ENCODE measurements around the gene PI4K2A.
A peak's percentile ranks its signal among the peaks of the same experiment; 100 is the strongest.

Gene PI4K2A

DNA sequence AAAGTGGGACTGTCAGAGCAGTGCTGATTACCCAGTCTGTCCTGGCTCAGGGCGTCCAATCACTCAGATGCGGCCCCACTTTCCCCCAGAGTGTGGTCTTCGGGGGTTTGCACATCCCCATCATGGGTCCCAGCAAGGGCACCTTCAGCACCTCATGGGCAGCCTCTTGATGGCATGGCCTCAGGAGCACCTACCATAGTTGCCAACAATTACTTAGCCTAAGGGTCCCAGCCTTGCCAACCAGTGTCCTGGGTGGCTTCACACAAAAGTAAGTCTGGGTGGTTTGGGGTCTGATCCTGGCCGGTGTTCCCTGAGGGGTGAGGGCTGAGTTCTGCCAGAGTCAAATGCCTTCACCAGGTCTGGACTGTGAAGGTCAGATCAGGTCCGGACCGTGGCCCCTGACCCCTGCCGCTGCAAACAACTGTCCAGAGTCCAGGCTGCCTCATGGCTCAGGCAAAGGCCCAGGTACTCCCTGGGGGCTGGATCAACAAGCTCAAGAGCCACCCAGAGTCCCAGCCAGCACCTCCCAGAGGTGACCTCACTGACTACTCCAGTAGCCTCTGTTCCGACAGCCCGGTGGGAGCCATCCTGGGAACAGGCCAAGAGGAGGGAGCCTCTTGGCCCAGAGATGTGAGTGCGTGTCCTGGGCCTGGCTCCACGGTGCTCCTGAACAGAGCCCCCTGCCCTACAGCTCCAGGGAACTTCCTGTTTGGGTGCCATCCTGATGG, 66.8 kb downstream of the PI4K2A start:
- no peak for DNase-seq

DNA sequence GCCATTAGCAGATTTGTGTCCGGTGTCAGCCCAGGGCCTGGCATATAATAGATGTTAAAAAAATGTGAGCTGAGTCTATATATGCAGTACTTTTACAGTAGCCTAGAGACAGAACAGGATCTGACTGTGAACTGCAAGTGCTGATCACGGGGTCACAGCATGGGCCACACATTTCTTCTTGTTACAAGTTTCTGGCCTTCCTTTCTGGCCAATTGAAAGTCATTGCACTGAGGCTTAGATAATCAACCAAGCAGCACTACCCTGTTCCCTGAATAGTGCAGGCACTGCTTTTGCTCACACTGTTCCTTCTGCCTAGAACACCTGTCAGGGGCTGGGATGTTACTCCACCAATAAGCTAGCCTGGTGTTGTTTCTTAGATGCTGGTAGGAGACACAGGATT, 67.7 kb downstream of the PI4K2A start:
- DNase-seq = no peak

DNA sequence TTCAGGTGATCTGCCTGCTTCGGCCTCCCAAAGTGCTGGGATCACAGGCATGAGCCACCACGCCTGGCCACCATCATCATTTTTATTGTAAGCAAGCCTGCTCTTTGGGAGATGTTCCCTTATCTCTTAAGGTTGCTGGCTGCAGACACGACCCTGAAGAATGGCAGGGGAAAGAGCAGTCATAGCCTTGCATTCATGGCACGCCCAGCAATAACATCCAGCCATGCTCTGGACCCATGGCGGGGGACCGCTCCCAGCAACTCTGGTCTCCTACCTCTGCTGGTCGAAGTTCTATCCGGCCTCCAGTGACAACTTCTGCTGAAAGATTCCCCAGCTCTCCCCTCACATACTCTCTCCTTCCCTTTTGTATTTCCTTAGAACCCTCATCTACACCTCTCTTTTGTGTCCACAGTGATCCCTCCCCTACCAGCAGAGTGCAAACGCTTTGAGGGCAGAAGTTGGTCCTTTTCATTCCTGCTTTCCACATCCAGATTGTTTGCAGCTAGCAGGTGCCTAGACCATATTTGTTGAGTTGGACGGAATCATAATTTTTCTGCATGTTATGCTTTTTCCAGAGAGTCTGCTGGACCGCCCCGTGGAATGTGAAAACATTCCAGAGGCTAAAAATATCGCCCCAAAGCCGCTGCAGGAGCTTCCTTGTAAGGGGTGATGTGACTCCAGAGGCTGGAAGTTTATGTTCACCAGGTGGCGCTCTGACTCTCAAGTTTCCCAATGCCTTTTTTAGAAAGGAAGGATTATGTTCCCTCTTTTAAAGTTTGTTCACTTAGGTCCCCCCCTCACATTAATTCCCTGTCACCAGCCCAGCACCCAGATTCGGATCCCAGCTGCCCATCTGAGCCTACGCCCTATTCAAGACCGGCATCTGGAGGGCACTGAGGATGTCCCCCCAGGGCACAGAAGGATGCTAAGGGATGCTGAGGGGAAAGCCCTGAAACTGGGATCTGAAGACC, 68.8 kb downstream of the PI4K2A start:
- peak; percentile 61 for DNase-seq

DNA sequence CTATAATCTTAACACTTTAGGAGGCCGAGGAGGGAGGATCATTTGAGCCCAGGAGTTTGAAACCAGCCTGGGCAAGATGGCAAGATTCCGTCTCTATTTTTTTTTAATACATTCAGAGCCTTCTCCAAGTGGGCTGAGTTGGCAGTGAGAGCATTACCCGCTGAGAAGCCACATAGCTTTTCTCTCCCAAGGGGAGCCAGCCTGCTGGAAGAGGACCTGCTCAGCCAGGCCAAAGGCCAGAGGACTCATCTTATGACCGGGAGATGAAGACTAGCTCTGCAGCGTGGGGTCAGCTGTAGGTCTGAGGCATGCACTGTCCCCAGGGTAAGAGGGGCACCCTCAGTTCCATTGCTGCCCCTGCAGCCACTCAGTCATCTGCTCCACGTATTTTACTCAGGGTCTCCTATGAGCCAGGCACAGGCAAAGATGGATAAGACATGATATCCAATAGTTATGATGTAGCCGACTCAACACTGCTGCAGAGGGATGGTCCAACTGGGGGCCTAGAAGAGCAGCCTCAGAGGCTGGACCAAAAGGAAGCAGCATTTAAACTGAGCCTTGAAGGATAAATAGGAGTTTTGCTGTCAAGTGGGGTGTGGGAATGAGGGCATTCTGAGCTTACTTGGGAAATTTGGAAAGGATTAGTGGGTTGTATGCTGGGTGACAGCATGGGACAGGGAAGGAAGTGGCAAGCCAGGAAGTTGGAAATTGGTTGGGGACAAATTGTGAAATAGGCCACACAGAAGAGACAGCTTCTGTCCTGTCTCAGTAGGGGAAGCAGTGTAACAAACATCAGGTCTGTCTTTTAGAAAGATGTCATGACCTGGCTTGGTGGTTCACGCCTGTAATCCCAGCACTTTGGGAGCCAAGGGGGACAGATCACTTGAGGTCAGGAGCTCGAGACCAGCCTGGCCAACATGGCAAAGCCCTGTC, 71.4 kb downstream of the PI4K2A start:
- peak; percentile 61 for DNase-seq

DNA sequence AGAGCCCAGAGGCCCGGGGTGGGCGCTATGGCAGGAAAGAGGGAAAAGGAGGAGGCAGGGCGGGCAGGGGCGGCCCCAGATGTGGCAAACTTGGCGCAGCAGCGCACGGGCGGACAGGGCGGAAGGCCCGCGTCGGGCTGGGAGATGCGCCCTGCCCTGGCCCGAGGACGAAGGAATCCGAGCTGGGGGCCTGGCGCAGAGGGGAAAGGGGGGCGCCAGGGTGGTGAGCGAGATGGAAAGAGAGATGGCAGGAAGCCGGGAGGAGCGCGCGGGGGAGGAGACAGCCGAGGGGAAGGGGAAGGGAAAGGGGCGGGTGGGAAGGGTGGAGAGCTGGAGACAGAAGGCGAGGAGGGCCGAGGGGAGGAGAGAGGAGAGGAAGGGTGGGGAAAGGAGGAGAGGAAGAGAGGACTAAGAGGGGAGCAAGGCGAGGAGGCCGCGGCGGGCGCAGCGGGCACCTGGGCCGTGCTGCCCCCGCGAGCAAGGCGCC, 72.9 kb downstream of the PI4K2A start, which contains the start of gene MARVELD1:
Gene MARVELD1, plus strand, starts transcription at position 392 of the 487 bp plus-strand sequence. CDS start 147 bp downstream, outside the sequence.
- DNase-seq = peak; percentile 28

DNA sequence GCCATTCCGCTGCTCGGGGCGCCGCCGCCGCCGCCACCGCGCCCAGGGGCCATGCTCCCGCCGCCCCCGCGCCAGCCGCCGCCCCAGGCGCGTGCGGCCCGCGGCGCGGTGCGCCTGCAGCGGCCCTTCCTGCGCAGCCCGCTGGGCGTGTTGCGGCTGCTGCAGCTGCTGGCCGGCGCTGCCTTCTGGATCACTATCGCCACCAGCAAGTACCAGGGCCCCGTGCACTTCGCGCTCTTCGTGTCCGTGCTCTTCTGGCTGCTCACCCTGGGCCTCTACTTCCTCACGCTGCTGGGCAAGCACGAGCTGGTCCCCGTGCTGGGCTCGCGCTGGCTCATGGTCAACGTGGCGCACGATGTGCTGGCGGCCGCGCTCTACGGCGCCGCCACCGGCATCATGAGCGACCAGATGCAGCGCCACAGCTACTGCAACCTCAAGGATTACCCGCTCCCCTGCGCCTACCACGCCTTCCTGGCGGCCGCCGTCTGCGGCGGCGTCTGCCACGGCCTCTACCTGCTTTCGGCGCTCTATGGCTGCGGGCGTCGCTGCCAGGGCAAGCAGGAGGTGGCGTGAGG, 73.4 kb downstream of the PI4K2A start:
- DNase-seq = peak; percentile 57

DNA sequence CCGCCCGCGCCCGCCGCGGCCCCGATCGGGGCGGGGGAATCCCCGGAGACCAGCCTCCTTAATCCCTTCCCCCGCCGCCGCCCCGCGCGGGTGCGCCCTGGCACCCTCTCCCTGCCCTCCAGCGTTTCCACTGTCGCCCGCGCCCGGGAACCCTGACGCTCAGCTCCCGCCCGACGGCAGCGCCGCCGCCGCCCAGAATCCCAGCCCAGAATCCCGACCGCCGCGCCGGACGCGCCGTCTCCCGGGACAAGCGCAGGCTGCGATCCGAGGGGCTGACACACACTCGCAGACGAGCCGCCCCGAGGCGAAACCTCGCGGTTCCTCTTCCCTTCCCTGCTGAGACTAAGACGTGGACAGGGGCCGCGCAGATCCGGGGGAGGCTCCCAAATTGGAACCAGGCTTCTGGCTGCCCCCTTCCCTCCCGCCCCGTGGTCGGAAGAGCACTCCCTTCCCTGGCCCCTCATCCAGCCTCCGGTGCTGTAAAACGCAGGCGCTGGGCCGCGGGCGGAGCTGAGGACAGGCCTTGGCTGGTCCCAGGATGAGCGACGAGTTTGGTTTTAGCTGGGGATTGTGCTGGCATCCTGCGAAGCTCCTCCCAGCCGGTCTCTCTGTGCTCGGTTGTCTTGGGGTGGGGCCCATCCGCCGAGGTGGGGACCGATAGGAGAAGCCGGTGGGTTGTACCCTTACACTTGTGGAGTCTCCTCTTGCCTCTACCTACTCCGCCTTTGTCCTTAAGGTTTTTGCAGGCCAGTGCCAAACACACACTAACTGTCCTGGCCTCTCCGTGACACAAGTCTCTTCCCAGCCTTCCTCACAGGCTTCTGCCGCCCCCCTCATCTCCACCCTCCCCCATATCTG, 74.2 kb downstream of the PI4K2A start:
- peak; percentile 77 for DNase-seq

DNA sequence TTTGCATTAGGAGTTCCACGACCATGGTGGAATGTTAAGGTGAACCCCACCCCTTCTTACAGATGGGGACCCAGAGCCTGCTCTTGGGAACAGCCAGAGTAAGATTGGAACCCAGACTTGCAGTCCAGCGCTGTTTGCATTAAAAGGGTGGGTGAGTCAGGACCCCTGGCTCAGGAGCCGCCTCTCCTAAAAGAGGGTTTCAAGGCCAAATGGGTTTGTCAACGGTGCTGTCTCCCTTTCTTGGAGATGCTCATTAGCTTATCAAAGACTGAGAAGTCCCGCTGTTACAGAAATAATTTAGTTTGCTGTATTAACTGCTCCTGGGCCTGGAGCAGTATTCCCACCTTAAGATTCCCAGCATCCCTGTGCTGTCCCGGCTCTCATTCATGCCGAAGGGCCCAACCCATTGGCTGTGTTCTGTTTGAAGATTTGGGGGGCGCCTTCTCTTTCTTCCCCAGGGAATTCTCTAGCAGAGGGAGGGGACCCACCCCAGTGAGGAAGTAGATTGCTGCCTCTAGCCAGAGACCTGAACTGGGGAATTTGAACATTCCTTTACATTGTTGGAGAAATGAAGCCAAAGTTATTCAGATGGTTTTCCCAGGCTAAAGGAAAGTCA, 74.9 kb downstream of the PI4K2A start:
- no peak for DNase-seq

DNA sequence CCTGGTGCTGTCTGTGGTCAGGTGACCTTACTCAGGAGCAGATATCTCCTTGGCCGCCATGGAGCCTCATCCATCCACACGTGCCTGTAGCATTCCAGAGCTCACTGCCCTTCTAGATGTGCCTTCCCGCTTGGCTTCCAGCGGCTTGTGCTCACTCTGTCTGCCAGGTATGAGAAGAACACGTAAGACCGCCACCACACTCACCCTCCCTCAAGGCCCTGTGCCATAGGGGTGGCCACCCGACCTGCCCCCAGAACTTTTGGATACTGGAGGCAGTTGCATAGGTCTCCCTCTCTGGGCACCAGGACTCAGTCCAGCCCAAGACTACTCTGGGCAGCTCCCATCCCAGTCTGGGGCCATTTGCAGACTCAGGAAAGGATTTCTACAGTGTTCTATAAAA, 77.2 kb downstream of the PI4K2A start:
- no peak for DNase-seq

DNA sequence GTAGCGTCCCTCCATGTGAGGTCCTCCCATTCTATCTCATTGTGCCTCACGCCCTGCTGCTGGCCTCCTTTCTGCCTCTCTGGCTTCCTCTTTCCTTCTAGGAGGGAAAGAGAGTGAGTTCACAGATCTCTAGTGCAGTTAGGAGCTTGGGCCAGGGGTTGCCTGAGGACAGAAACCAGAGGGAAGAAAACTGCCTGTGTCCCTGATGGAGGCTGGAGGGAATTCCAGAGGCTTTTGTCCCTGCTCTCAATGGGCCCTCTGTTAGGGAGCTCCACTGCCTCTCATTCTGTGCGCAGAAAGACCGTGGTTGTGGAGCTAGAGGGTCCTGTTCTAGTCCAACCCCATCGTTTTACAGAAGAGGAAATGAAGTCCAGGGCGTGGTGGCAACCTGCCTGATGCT, 77.7 kb downstream of the PI4K2A start:
- peak; percentile 29 for DNase-seq

DNA sequence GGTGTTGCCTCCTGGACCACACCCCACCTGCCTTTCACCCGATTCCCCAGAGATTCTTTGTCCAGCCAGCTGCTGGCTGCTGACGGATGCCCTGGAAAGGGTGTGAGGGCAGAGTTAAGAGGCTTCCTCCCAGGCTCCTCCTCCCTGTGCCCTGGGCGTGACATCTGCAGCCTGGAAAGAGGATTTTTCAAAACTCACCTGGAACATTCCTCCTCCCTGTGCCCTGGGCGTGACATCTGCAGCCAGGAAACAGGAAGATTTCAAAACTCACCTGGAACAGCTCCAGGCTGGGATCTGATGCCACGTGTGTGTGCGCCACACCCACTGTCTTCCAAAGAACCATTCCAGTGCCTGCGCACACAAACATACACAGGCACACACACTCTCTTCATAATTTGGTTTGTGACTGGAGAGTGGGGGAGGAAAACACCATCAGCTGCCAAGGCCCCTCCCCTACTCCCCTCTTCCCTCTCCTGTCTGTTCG, 78.2 kb downstream of the PI4K2A start:
- DNase-seq = no peak

DNA sequence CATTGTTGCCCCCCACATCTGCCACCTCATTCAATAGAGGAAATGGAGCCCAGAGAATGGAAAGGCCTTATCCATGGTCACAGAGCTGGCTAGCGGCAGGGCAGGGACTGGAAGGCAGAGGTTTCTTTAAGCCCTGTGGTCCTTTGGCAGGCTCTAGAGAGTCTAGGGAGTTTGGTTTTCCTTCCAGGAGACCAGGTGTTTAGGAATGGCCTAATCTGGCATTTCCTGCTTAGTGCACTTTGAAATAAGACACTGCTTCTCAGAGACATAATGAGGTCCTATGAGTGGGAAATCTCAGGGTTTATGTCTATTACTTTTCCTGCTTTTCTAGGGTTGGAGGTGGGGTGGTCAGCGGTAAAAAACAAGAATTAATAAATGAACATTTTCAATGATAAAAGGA, 79.1 kb downstream of the PI4K2A start:
- DNase-seq = no peak

DNA sequence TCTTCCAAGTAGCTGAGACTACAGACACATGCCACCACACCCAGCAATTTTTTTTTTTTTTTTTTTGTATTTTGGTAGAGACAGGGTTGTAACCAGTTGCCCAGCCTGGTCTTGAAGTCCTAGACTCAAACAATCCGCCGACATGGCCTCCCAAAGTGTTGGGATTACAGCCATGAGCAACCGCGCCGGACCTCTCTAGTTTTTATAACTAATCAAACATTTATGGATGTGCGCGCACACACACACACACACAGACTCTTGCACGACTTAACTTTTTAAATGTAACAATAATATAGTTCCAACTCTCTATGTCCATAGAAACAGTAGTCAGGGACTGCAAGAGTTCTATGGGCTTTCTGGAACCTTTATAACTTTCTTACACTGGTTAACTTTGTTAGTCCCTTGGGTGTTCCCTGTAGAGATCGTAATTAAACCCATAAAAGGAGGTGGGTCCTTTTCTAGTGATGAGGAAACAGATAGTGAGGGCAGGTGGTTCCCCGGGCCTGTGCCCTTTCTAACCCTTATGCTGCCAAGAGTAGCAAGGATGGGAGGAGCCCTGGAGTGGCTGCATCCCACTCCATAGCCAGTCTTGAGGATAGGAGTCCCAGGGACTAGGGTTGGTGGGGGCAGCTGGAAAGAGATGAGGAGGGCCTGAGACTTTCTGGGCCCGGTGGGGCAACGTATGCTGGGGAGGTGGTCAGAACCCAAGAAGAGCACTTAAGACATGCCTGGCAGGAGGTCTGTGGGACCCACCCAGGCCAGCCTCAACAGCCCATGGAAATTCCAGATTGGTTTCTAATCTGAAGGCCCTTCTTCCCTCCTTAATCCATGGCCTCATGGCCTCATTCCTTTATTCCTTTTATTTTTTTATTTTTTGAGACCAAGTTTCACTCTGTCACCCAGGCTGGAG, 81.7 kb downstream of the PI4K2A start:
- no peak for DNase-seq

DNA sequence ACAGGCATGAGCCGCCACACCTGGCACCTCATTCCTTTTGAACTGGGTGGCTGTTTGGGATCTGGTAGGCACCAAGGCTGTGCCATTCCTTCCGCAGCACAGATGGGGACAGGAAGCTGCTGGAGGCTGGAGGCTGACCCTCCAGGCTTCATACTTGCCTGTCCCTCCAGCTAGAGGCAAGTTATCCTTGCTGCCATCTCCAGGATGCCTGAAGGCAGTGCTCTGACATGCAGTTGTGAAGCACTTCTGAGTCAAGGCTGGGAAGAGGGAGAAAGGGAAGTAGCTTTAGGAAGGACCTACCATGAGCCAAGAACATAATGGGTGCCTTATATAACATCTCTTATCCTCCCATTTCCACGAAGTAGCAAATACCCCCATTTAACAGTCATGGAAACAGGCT, 82.5 kb downstream of the PI4K2A start:
- DNase-seq = no peak

DNA sequence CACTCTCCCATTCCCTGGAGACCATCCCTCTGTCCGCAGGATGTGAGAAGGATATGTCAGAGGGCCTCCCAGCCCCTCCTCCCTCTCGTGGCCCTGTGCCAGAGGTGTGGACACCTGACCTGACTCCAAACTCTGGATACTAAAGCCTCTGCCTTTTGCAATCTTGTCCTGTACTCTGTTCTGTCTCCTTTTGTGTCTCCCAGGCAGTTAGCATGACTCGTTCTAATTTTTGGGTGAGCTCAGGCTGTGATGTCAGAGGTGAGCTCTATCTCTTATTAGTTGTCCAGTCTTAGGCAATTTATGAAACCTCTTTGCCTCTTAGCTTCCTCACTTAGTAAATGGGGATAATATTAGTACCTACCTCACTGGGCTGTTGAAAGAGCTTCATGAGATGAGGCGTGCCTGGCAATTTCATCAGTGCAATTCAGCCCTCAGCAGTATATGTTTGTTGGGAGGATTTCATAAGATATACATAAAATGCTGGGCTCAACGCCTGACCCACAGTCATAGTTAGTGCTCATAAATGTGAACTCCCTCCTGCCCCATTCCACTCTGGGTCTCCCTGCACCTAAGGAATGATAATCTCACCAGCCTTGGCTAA, 84.0 kb downstream of the PI4K2A start:
- peak; percentile 59 for DNase-seq
